Smooth muscle cell (in vitro differentiated cells): Measurements from ENCODE around the gene MAML2. TPM values are rescaled to one million over a fixed set of nuclear protein-coding genes. Genes with fewer than 3 reads are reported as not detected.

Experiments used
- DNase-seq: peaks from one replicate; lab custom pipeline; 2025; ENCODE audit not compliant: unreplicated experiment; lab: John Stamatoyannopoulos, UW
- H2AFZ ChIP-seq: fragments of 200-600 bp; sonication (generic); 2 replicates; pipeline ENCODE4 v1.6.0; 2016; ENCODE audit warnings: antibody characterized with exemption, low read depth, mild to moderate bottlenecking
- H3F3A ChIP-seq: fragments of 200-600 bp; sonication (generic); 2 replicates; pipeline ENCODE4 v1.6.0; 2017; ENCODE audit warnings: antibody characterized with exemption, low read depth
- H3K27ac ChIP-seq: fragments of 200-600 bp; sonication (generic); 2 replicates; pipeline ENCODE4 v1.5.1; 2016; ENCODE audit warnings: low read depth, mild to moderate bottlenecking
- H3K27me3 ChIP-seq: fragments of 200-600 bp; sonication (generic); 2 replicates; pipeline ENCODE4 v1.6.1; 2016; ENCODE audit warnings: low read depth, mild to moderate bottlenecking
- H3K36me3 ChIP-seq: fragments of 200-600 bp; sonication (generic); 2 replicates; pipeline ENCODE4 v1.5.1; 2016; ENCODE audit warnings: low read depth
- H3K4me1 ChIP-seq: fragments of 200-600 bp; sonication (generic); 2 replicates; pipeline ENCODE4 v1.5.1; 2016; ENCODE audit warnings: low read depth
- H3K4me2 ChIP-seq: fragments of 200-600 bp; sonication (generic); 2 replicates; pipeline ENCODE4 v1.6.0; 2016; ENCODE audit warnings: mild to moderate bottlenecking
- H3K4me3 ChIP-seq: fragments of 200-600 bp; sonication (generic); 2 replicates; pipeline ENCODE4 v1.5.1; 2016; ENCODE audit warnings: mild to moderate bottlenecking
- H3K79me2 ChIP-seq: fragments of 200-600 bp; sonication (generic); 2 replicates; pipeline ENCODE4 v1.6.0; 2016; ENCODE audit warnings: low read depth, mild to moderate bottlenecking
- H3K9ac ChIP-seq: fragments of 200-600 bp; sonication (generic); 2 replicates; pipeline ENCODE4 v1.6.0; 2016; ENCODE audit warnings: low read depth
- H3K9me3 ChIP-seq: fragments of 200-600 bp; sonication (generic); replicated peaks from 2 replicates; pipeline ENCODE4 v1.5.1; 2016; ENCODE audit warnings: low read depth
- H4K20me1 ChIP-seq: fragments of 200-600 bp; sonication (generic); 2 replicates; pipeline ENCODE4 v1.6.0; 2016; ENCODE audit warnings: low read depth
- WGBS: methylation state at CpG from one replicate; pipeline ENCODE4 v1.1.7; 2016; ENCODE audit warnings: low lambda C conversion rate; 5-methylcytosine and 5-hydroxymethylcytosine counted together
- polyA plus RNA-seq: library from polyadenylated mRNA; unstranded; fragments of >200 nt; fragmentation: Nextera tagmentation; extraction: Ambion mirVana; gene quantifications from 2 replicates; pipeline ENCODE4 v1.2.1, GENCODE V29; 2016
- total RNA-seq: library from RNA; depleted of rRNA; stranded (reverse); fragments of >200 nt; gene quantifications from 2 replicates; pipeline ENCODE4 v1.2.3, GENCODE V29; 2014
- TF ChIP-seq, protein P1 (sequence below): fragments of 200-600 bp; sonication (generic); IDR thresholded peaks from 2 replicates; pipeline ENCODE4 v1.5.1; 2017; ENCODE audit warnings: borderline replicate concordance, mild to moderate bottlenecking, antibody characterized with exemption; ENCODE audit not compliant: insufficient read depth, poor library complexity, severe bottlenecking

Gene MAML2
- total and polyA plus RNA-seq, 2 experiments from 2014 or later, result 8.7 to 52.4 TPM

DNA sequence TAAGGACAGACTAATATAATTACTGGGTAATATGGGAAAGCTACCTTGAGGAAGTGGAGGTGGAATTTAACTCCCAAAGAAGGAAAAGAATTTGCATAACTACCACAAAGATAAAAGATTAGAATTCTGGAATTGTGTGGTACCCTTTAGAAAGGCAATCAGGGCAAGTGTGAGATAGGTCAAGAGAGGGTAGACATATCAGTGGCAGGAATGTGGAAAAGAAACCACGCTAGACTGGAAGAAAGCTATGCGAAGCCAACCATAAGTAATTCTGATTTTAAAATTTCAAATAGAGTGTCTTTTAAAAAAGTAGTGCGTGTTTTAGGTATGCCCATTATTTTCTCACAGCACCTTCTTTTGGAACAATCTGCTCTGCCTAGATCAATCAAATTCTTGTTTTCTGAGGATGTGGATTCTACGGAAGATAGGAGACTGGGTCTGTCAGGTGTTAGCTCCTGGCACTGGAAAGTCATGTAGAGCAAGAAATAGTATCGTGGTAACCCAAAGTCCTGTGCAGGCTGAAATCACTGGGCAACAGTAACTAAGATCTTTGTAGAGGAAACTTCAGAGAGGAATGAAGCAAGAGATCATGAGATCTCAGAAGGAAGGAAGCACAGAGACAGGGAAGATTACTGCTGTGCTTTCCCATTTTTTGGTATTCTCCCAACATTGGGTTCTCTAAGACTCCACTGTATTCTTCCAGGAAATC is 307.8 kb downstream of the MAML2 start:
- H3K4me1 ChIP-seq, result no peaks in the 10 kb centered on the region
- peak overlapping the region; percentile 97 for H3K27ac ChIP-seq
- peaks cover 4% of the 10 kb centered on the region for H3F3A ChIP-seq
- no peaks in the 10 kb centered on the region for H3K9me3 ChIP-seq
- H3K4me3 ChIP-seq, result no peak overlapping the region
- H3K27me3 ChIP-seq, result no peaks in the 10 kb centered on the region
- no peaks in the 10 kb centered on the region for H3K36me3 ChIP-seq
- H3K4me2 ChIP-seq, result no peak overlapping the region
- no peak overlapping the region for H2AFZ ChIP-seq
- TF ChIP-seq, protein P1, sequence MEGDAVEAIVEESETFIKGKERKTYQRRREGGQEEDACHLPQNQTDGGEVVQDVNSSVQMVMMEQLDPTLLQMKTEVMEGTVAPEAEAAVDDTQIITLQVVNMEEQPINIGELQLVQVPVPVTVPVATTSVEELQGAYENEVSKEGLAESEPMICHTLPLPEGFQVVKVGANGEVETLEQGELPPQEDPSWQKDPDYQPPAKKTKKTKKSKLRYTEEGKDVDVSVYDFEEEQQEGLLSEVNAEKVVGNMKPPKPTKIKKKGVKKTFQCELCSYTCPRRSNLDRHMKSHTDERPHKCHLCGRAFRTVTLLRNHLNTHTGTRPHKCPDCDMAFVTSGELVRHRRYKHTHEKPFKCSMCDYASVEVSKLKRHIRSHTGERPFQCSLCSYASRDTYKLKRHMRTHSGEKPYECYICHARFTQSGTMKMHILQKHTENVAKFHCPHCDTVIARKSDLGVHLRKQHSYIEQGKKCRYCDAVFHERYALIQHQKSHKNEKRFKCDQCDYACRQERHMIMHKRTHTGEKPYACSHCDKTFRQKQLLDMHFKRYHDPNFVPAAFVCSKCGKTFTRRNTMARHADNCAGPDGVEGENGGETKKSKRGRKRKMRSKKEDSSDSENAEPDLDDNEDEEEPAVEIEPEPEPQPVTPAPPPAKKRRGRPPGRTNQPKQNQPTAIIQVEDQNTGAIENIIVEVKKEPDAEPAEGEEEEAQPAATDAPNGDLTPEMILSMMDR, result no peak
- H3K9ac ChIP-seq, result peak overlapping the region; percentile 92
- no peak for DNase-seq
- H4K20me1 ChIP-seq, result peaks cover 9% of the 10 kb centered on the region
- whole genome bisulfite sequencing, result 74% methylated on average over 5 of the region's 5 CpGs
- H3K79me2 ChIP-seq, result peaks cover 52% of the 10 kb centered on the region

- TF ChIP-seq, protein P1, result no peak
- DNase-seq, result no peak
- H3K4me2 ChIP-seq, result no peak overlapping the region
- WGBS, result 93% methylated on average over 4 of the region's 4 CpGs
- no peak overlapping the region for H3K4me3 ChIP-seq
- H2AFZ ChIP-seq, result no peak overlapping the region
- peaks cover 7% of the 10 kb centered on the region for H4K20me1 ChIP-seq
- H3K36me3 ChIP-seq, result no peaks in the 10 kb centered on the region
- H3K9me3 ChIP-seq, result no peaks in the 10 kb centered on the region
- H3K9ac ChIP-seq, result no peak overlapping the region
- no peak overlapping the region for H3K27ac ChIP-seq
- no peaks in the 10 kb centered on the region for H3K4me1 ChIP-seq
- no peaks in the 10 kb centered on the region for H3K27me3 ChIP-seq
- H3K79me2 ChIP-seq, result peaks cover 50% of the 10 kb centered on the region
- H3F3A ChIP-seq, result peaks cover 4% of the 10 kb centered on the region
Observed at GRCh38 chr11:96033599-96033998, 309.4 kb downstream of the MAML2 start.

DNA sequence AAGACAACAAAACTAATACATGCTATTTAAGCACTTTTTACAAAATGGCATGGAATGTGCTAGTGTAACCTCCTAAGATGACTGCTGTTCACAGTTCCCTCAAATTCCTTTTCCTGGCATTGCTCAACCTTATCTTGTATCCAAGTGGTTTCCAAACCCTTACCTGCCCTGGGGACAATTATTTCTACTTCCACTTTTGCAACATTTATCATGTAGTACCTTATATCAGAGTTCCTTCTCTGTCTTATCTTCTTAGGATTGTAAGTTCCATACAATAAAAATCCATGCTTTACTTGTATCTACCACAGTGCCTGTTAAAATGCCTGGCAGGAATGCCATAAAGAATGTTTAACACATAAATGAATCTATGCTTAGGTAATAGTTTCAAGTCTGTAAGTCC is 309.9 kb downstream of the MAML2 start:
- no peaks in the 10 kb centered on the region for H3K27me3 ChIP-seq
- H3K4me2 ChIP-seq, result no peak overlapping the region
- no peaks in the 10 kb centered on the region for H3K4me1 ChIP-seq
- no peak overlapping the region for H2AFZ ChIP-seq
- H4K20me1 ChIP-seq, result peaks cover 7% of the 10 kb centered on the region
- peaks cover 4% of the 10 kb centered on the region for H3F3A ChIP-seq
- DNase-seq, result no peak
- H3K9me3 ChIP-seq, result no peaks in the 10 kb centered on the region
- H3K36me3 ChIP-seq, result no peaks in the 10 kb centered on the region
- peaks cover 55% of the 10 kb centered on the region for H3K79me2 ChIP-seq
- TF ChIP-seq, protein P1, result no peak
- no peak overlapping the region for H3K9ac ChIP-seq
- no peak overlapping the region for H3K27ac ChIP-seq
- no peak overlapping the region for H3K4me3 ChIP-seq

DNA sequence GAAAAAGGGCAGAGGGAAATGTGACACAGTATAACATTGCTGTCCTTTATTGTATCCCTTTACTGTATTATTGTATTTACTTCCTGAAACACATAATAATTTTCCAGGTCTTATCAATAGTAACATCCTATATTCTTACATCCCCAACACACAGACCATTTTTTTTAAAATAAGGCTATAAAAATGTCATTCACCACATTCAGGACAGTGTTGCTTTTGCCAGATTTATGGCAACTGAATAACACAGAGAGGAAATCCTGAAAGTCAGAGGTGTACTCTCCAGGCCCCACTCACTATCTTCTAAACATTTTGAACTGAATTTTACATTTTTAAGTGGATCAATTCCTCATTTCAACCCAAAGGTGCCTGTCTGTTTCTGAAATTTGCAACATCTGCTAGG is 314.2 kb downstream of the MAML2 start:
- H3K4me2 ChIP-seq, result no peak overlapping the region
- peaks cover 22% of the 10 kb centered on the region for H4K20me1 ChIP-seq
- H3K9ac ChIP-seq, result no peak overlapping the region
- no peaks in the 10 kb centered on the region for H3K9me3 ChIP-seq
- no peak overlapping the region for H3K4me3 ChIP-seq
- no peak overlapping the region for H3K27ac ChIP-seq
- H3K36me3 ChIP-seq, result no peaks in the 10 kb centered on the region
- no peaks in the 10 kb centered on the region for H3F3A ChIP-seq
- peaks cover 67% of the 10 kb centered on the region for H3K79me2 ChIP-seq
- no peak for DNase-seq
- TF ChIP-seq, protein P1, result no peak
- no peaks in the 10 kb centered on the region for H3K4me1 ChIP-seq
- H3K27me3 ChIP-seq, result no peaks in the 10 kb centered on the region
- no peak overlapping the region for H2AFZ ChIP-seq
